Activated B cell treated with CpG ODN at 0.5 μM for 24 hours (primary cell): ENCODE data around the gene IER2. TPM values are rescaled to one million over a fixed set of nuclear protein-coding genes. Genes with fewer than 3 reads are reported as not detected.
"Not testable (repeated sequence)": the region's sequence is repeated elsewhere in the genome, so short reads cannot be mapped to it uniquely, and the experiment has no call there.

ENCODE experiments used
- ATAC-seq: fragments of 200-7000 bp; cut with Tn5 transposase; one replicate; pipeline ENCODE4 v1.10.0; 2021; ENCODE audit warnings: low read depth, mild to moderate bottlenecking, moderate library complexity
- CTCF ChIA-PET: fragments of 350-600 bp; sonication (Branson Sonifier 250); formaldehyde crosslinking; loops from one replicate; lab custom pipeline; 2021; ENCODE audit warnings: antibody characterized with exemption; lab: Charles Lee
- POLR2A ChIA-PET: fragments of 350-600 bp; sonication (Branson Sonifier 250); formaldehyde crosslinking; loops from one replicate; lab custom pipeline; 2021; ENCODE audit warnings: antibody characterized with exemption; lab: Charles Lee
- DNase-seq: peaks from one replicate; pipeline ENCODE4 v3.0.0; 2022
- H3K27ac Mint-ChIP-seq: one replicate; pipeline ENCODE4 v1.8.0; 2020; ENCODE audit warnings: mixed read lengths
- H3K27me3 Mint-ChIP-seq: one replicate; pipeline ENCODE4 v1.8.0; 2021; ENCODE audit warnings: mixed read lengths
- H3K36me3 Mint-ChIP-seq: one replicate; pipeline ENCODE4 v1.8.0; 2021; ENCODE audit warnings: low read depth, mixed read lengths
- H3K4me1 Mint-ChIP-seq: one replicate; pipeline ENCODE4 v1.8.0; 2021; ENCODE audit warnings: mixed read lengths
- H3K4me3 Mint-ChIP-seq: one replicate; pipeline ENCODE4 v1.8.0; 2020; ENCODE audit warnings: mild to moderate bottlenecking, mixed read lengths
- H3K9me3 Mint-ChIP-seq: one replicate; pipeline ENCODE4 v1.8.0; 2020; ENCODE audit warnings: mixed read lengths
- CTCF ChIP-seq: fragments of 200-600 bp; IDR thresholded peaks from one replicate; pipeline ENCODE4 v1.8.0; 2022; ENCODE audit warnings: antibody characterized with exemption, mild to moderate bottlenecking
- intact Hi-C: fragments of 100-400 bp; cut with micrococcal nuclease; formaldehyde crosslinking; loops from one replicate; pipeline ENCODE4 v1.15.1; 2024
- total RNA-seq: library from RNA; stranded (reverse); gene quantifications from 2 replicates; pipeline ENCODE4 v1.2.3, GENCODE V29; 2022

Gene IER2
- total RNA-seq, 1 donor from 2014 or later, result 119 TPM

- ChIA-PET CTCF (no interaction called here), POLR2A (no interaction called here)
- H3K36me3 Mint-ChIP-seq, result peaks cover 59% of the 10 kb centered on the region
- no peaks in the 10 kb centered on the region for H3K4me1 Mint-ChIP-seq
- no peak for ATAC-seq
- intact Hi-C loops, result no loop called here
- H3K27me3 Mint-ChIP-seq, result no peaks in the 10 kb centered on the region
- H3K9me3 Mint-ChIP-seq, result no peaks in the 10 kb centered on the region
- no peak overlapping the region for H3K4me3 Mint-ChIP-seq
- H3K27ac Mint-ChIP-seq, result no peak overlapping the region
- DNase-seq, result no peak
- TF ChIP-seq CTCF, result no peak
These were observed 10.4 kb upstream of the IER2 start for GRCh38 chr19:13139633-13140311.

- no peak overlapping the region for H3K4me3 Mint-ChIP-seq
- ChIA-PET CTCF (interaction anchor here (1.0 kb wide), 1 partner anchor 116 kb away, joined by 3 read pairs; no protein-coding TSS in a partner anchor), POLR2A (interaction anchor here (0.7 kb wide), 2 partner anchors 64 to 263 kb away, joined by 4 to 11 read pairs; no protein-coding TSS in a partner anchor)
- peaks cover 33% of the 10 kb centered on the region for H3K36me3 Mint-ChIP-seq
- H3K9me3 Mint-ChIP-seq, result no peaks in the 10 kb centered on the region
- no peak for TF ChIP-seq CTCF
- no peaks in the 10 kb centered on the region for H3K27me3 Mint-ChIP-seq
- peaks cover 28% of the 10 kb centered on the region for H3K4me1 Mint-ChIP-seq
- H3K27ac Mint-ChIP-seq, result no peak overlapping the region
- intact Hi-C loops, result no loop called here
- DNase-seq, result no peak
- ATAC-seq, result no peak
These were observed 3.2 kb upstream of the IER2 start for GRCh38 chr19:13146763-13147563.

GRCh38 chr19:13149173-13149627 is 1.0 kb upstream of the IER2 start:
- peaks cover 41% of the 10 kb centered on the region for H3K36me3 Mint-ChIP-seq
- H3K9me3 Mint-ChIP-seq, H3K27me3 Mint-ChIP-seq, ATAC-seq, intact Hi-C loops, DNase-seq: not testable (repeated sequence)
- CTCF ChIA-PET, result interaction anchor here (1.8 kb wide), 1 partner anchor 46 kb away, joined by 18 read pairs; no protein-coding TSS in a partner anchor
- peak overlapping the region; percentile 54 for H3K27ac Mint-ChIP-seq
- POLR2A ChIA-PET, result interaction anchor here (0.7 to 5.0 kb wide), 8 partner anchors 17 to 132 kb away, joined by 8 to 258 read pairs (median 14); partner anchors contain the start of genes LYL1, NACC1 and TRMT1
- H3K4me1 Mint-ChIP-seq, result peaks cover 34% of the 10 kb centered on the region
- H3K4me3 Mint-ChIP-seq, result peak overlapping the region; percentile 99

- CTCF ChIA-PET, result interaction anchor here (0.9 to 1.8 kb wide), 7 partner anchors 18 to 113 kb away, joined by 3 to 18 read pairs (median 3); partner anchors contain the start of gene NACC1
- peak overlapping the region; percentile 99 for H3K4me3 Mint-ChIP-seq
- POLR2A ChIA-PET, result interaction anchor here (0.6 to 5.0 kb wide), 18 partner anchors 17 to 1350 kb away, joined by 3 to 258 read pairs (median 4); partner anchors contain the start of genes LYL1, NACC1 and TRMT1
These were observed 504 bp upstream of the IER2 start for GRCh38 chr19:13149628-13150186.

More at GRCh38 chr19:13149628-13150186, 504 bp upstream of the IER2 start:
- Mint-ChIP-seq H3K27ac (peak overlapping the region; percentile 99), H3K27me3 (no peaks in the 10 kb centered on the region), H3K36me3 (peaks cover 42% of the 10 kb centered on the region), H3K9me3 (no peaks in the 10 kb centered on the region), H3K4me1 (peaks cover 34% of the 10 kb centered on the region)
- no peak for DNase-seq
- no peak for TF ChIP-seq CTCF
- peak; percentile 2 for ATAC-seq
- intact Hi-C loops, result loop anchor here (1.0 to 10.0 kb wide), 9 partner anchors 17 to 988 kb away; partner anchors contain the start of genes ASF1B, CALR, LYL1 and RFX1
